Fibroblast of lung (primary cell): ENCODE measurements around the gene ZNF550. TPM values are rescaled to one million over a fixed set of nuclear protein-coding genes. Genes with fewer than 3 reads are reported as not detected.

Experiments
- DNase-seq, 2 donors: peaks; one replicate each; pipeline versions ENCODE4 v3.0.0 to v3.0.0-alpha.2; 2010; ENCODE audit warnings: low read depth in 2 of 2
- H2AFZ ChIP-seq: 2 replicates; pipeline ENCODE4 v1.5.1; 2012; ENCODE audit warnings: low read length, control low read depth, inconsistent platforms
- H3K27ac ChIP-seq: 2 replicates; pipeline ENCODE4 v1.5.1; 2011; ENCODE audit warnings: low read length, control low read depth; ENCODE audit not compliant: insufficient read depth
- H3K27me3 ChIP-seq: 2 replicates; pipeline ENCODE4 v1.5.1; 2011; ENCODE audit warnings: mild to moderate bottlenecking, low read length; ENCODE audit not compliant: control insufficient read depth, insufficient read depth
- H3K36me3 ChIP-seq: 2 replicates; pipeline ENCODE4 v1.5.1; 2011; ENCODE audit warnings: low read length; ENCODE audit not compliant: control insufficient read depth, insufficient read depth
- H3K4me1 ChIP-seq: 2 replicates; pipeline ENCODE4 v1.5.1; 2011; ENCODE audit warnings: low read length; ENCODE audit not compliant: control insufficient read depth, insufficient read depth; ENCODE audit errors: extremely low read depth
- H3K4me2 ChIP-seq: 2 replicates; pipeline ENCODE4 v1.5.1; 2011; ENCODE audit warnings: low read length, control low read depth; ENCODE audit not compliant: insufficient read depth; ENCODE audit errors: extremely low read depth
- H3K4me3 ChIP-seq, 4 experiments: fragments of 200-600 bp in 1 of 4; sonication (generic) in 1 of 4; replicated peaks in 1 of 4; 2 replicates each; pipeline ENCODE4 v1.5.1; 2011 to 2016; ENCODE audit warnings: low read length in 4 of 4, low read depth in 3 of 4, mild to moderate bottlenecking in 3 of 4, control low read depth in 2 of 4, inconsistent platforms in 1 of 4, mixed read lengths in 1 of 4; ENCODE audit not compliant: insufficient read depth in 1 of 4; ENCODE audit errors: control extremely low read depth in 1 of 4
- H3K79me2 ChIP-seq: 2 replicates; pipeline ENCODE4 v1.5.1; 2012; ENCODE audit warnings: mild to moderate bottlenecking, low read length, inconsistent platforms; ENCODE audit not compliant: control insufficient read depth, insufficient read depth
- H3K9ac ChIP-seq: 2 replicates; pipeline ENCODE4 v1.5.1; 2011; ENCODE audit warnings: mild to moderate bottlenecking, low read length, control low read depth; ENCODE audit not compliant: insufficient read depth
- H3K9me3 ChIP-seq: 2 replicates; pipeline ENCODE4 v1.5.1; 2012; ENCODE audit warnings: low read depth, low read length; ENCODE audit not compliant: control insufficient read depth, insufficient read depth
- H4K20me1 ChIP-seq: 2 replicates; pipeline ENCODE4 v1.5.1; 2011; ENCODE audit warnings: low read length; ENCODE audit not compliant: control insufficient read depth, insufficient read depth; ENCODE audit errors: extremely low read depth
- EZH2 ChIP-seq: IDR thresholded peaks from 2 replicates; pipeline ENCODE4 v1.5.1; 2012; ENCODE audit warnings: low read length, control low read depth, mild to moderate bottlenecking; ENCODE audit errors: missing control alignments
- polyA minus RNA-seq: library from RNA; depleted of rRNA, polyadenylated mRNA; stranded (reverse); fragments of >200 nt; gene quantifications from 2 replicates; pipeline ENCODE4 v1.2.3, GENCODE V29; 2011; ENCODE audit warnings: low replicate concordance
- polyA plus RNA-seq, 2 donors: library from polyadenylated mRNA; depleted of rRNA in 1 of 2; stranded (reverse) in 1 of 2; unstranded in 1 of 2; fragments of >200 nt; gene quantifications; 2 replicates each; pipeline ENCODE4 v1.2.1, GENCODE V29; 2011 to 2012; ENCODE audit warnings: missing spikeins in 1 of 2
- total RNA-seq: library from RNA; depleted of rRNA; stranded (reverse); fragments of >200 nt; gene quantifications from 2 replicates; pipeline ENCODE4 v1.2.1, GENCODE V29; 2014
- TF ChIP-seq, protein P1 (sequence below), 2 donors: IDR thresholded peaks in 1 of 2; conservative IDR thresholded peaks in 1 of 2; 1 replicate in 1 of 2; 2 replicates in 1 of 2; pipeline ENCODE4 v1.5.1; 2011 to 2012; ENCODE audit warnings: low read length in 2 of 2, control low read depth in 1 of 2, inconsistent platforms in 1 of 2, low read depth in 1 of 2, mild to moderate bottlenecking in 1 of 2

Gene ZNF550
- 6.9 and 8.6 TPM in 2 replicates for total RNA-seq
- 4.2 and 5.7 TPM in 2 replicates for polyA plus RNA-seq
- 2.6 TPM in 2 replicates for polyA plus RNA-seq (2012)
- 0.51 and 0.93 TPM in 2 replicates for polyA minus RNA-seq

DNA sequence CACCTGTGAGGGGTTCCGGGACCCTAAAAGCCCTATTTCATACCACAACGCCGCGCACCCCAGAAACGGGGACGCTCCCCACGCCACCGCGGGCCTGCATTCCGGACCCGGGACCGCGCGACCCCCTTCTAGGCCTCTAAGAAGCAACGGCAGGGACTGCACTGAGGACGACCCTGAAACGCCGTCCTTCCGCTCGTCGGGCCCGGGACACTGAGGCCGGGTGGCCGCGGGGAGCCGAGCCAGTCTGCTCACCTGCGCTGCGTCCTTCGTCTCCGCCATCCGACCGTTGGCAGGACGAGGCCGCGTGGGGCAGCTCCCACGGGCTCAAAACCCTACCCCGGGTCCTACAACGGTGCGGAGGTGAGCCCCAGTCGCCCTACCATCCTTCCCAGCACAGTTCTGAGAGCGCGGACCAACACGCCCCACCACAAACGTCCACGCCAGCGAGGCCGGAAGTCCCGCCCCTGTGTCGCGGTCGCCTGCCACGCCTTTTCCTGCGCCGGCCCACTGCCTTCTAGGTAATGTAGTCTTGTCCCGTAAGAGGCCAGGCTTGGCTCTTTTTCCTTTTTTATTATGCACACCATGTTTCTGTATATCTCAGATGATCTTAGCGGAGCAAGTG, at the start of gene ZNF550:
Gene ZNF550 (minus strand): TSS at position 460 of the 622 bp plus-strand sequence. CDS start 181 bp downstream, at position 279.
- Histone ChIP-seq H3K4me2 (peak within 1 kb of the TSS; percentile 80), H4K20me1 (no peaks in the 10 kb centered on the region), H3K9me3 (no peaks in the 10 kb centered on the region), H3K4me3 (peak within 1 kb of the TSS; percentile 77 to 91 (median 86)), H3K79me2 (peaks cover 5% of the 10 kb centered on the region), H3K27ac (peak within 1 kb of the TSS; percentile 70), H2AFZ (peak within 1 kb of the TSS; percentile 91), H3K4me1 (no peaks in the 10 kb centered on the region), H3K36me3 (peaks cover 2% of the 10 kb centered on the region), H3K9ac (peak within 1 kb of the TSS; percentile 72), H3K27me3 (no peaks in the 10 kb centered on the region)
- no peak for TF ChIP-seq EZH2
- TF ChIP-seq, protein P1, sequence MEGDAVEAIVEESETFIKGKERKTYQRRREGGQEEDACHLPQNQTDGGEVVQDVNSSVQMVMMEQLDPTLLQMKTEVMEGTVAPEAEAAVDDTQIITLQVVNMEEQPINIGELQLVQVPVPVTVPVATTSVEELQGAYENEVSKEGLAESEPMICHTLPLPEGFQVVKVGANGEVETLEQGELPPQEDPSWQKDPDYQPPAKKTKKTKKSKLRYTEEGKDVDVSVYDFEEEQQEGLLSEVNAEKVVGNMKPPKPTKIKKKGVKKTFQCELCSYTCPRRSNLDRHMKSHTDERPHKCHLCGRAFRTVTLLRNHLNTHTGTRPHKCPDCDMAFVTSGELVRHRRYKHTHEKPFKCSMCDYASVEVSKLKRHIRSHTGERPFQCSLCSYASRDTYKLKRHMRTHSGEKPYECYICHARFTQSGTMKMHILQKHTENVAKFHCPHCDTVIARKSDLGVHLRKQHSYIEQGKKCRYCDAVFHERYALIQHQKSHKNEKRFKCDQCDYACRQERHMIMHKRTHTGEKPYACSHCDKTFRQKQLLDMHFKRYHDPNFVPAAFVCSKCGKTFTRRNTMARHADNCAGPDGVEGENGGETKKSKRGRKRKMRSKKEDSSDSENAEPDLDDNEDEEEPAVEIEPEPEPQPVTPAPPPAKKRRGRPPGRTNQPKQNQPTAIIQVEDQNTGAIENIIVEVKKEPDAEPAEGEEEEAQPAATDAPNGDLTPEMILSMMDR (conservative IDR thresholded peaks at IDR 0.05 in 1 of 2, IDR thresholded peaks at IDR 0.05 in 1 of 2; ENCODE audit: low read depth in 1 of 2, low read length in 2 of 2) = no peak
- peak; percentile 89 to 92 for DNase-seq

DNA sequence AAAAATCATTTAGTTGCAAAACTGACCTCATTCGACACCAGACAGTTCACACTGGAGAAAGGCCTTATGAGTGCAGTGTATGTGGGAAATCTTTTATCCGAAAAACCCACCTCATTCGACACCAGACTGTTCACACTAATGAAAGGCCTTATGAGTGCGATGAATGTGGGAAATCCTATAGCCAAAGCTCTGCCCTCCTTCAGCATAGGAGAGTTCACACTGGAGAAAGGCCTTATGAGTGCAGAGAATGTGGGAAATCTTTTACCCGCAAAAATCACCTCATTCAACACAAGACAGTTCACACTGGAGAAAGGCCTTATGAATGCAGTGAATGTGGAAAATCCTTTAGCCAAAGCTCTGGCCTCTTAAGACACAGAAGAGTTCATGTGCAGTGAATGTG, 47.3 kb upstream of the ZNF550 start:
- no peaks in the 10 kb centered on the region for H3K79me2 ChIP-seq
- no peak overlapping the region for H3K9ac ChIP-seq
- TF ChIP-seq, protein P1 (conservative IDR thresholded peaks at IDR 0.05 in 1 of 2, IDR thresholded peaks at IDR 0.05 in 1 of 2; ENCODE audit: low read depth in 1 of 2, low read length in 2 of 2) = no peak
- TF ChIP-seq EZH2 = no peak
- H3K4me3 ChIP-seq = no peak overlapping the region
- H3K36me3 ChIP-seq = peaks cover 7% of the 10 kb centered on the region
- DNase-seq = no peak
- H3K4me2 ChIP-seq = no peak overlapping the region
- H2AFZ ChIP-seq = no peak overlapping the region
- H3K4me1 ChIP-seq = no peaks in the 10 kb centered on the region
- H4K20me1 ChIP-seq = no peaks in the 10 kb centered on the region
- no peaks in the 10 kb centered on the region for H3K27me3 ChIP-seq
- H3K9me3 ChIP-seq = peaks cover 2% of the 10 kb centered on the region
- H3K27ac ChIP-seq = no peak overlapping the region

GRCh38 chr19:57599761-57600383, 40.2 kb upstream of the ZNF550 start, which contains the start of gene ZNF530:
ZNF530 (plus strand) TSS chr19:57599885; CDS start chr19:57604346, 4,461 bp downstream.
- H3K27ac ChIP-seq = peak within 1 kb of the TSS; percentile 45
- peak within 1 kb of the TSS; percentile 69 for H3K9ac ChIP-seq
- H3K4me3 ChIP-seq = peak within 1 kb of the TSS; percentile 44 to 90 (median 86)
- peaks cover 7% of the 10 kb centered on the region for H3K79me2 ChIP-seq
- TF ChIP-seq, protein P1 (conservative IDR thresholded peaks at IDR 0.05 in 1 of 2, IDR thresholded peaks at IDR 0.05 in 1 of 2; ENCODE audit: low read depth in 1 of 2, low read length in 2 of 2) = no peak
- no peak for TF ChIP-seq EZH2
- peak; percentile 87 to 93 for DNase-seq
- H3K4me1 ChIP-seq = peaks cover 3% of the 10 kb centered on the region
- peak within 1 kb of the TSS; percentile 90 for H2AFZ ChIP-seq
- H3K36me3 ChIP-seq = no peaks in the 10 kb centered on the region
- no peaks in the 10 kb centered on the region for H3K27me3 ChIP-seq
- peak within 1 kb of the TSS; percentile 91 for H3K4me2 ChIP-seq
- no peaks in the 10 kb centered on the region for H4K20me1 ChIP-seq
- H3K9me3 ChIP-seq = no peaks in the 10 kb centered on the region
